ENCODE data around the gene VAMP4.
"Not testable (repeated sequence)": the region's sequence is repeated elsewhere in the genome, so short reads cannot be mapped to it uniquely, and the experiment has no call there.

DNA sequence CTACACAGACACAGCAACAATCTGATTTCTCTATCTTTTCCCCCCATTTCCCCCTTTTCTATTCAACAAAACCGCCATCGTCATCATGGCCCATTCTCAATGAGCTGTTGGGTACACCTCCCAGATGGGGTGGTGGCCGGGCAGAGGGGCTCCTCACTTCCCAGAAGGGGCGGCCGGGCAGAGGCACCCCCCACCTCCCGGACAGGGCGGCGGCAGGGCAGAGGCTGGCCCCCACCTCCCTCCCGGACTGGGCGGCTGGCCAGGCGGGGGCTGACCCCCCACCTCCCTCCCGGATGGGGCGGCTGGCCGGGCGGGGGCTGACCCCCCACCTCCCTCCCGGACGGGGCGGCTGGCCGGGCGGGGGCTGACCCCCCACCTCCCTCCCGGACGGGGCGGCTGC lies 48.3 kb downstream of the VAMP4 start:
- TF ChIP-seq, protein P1, sequence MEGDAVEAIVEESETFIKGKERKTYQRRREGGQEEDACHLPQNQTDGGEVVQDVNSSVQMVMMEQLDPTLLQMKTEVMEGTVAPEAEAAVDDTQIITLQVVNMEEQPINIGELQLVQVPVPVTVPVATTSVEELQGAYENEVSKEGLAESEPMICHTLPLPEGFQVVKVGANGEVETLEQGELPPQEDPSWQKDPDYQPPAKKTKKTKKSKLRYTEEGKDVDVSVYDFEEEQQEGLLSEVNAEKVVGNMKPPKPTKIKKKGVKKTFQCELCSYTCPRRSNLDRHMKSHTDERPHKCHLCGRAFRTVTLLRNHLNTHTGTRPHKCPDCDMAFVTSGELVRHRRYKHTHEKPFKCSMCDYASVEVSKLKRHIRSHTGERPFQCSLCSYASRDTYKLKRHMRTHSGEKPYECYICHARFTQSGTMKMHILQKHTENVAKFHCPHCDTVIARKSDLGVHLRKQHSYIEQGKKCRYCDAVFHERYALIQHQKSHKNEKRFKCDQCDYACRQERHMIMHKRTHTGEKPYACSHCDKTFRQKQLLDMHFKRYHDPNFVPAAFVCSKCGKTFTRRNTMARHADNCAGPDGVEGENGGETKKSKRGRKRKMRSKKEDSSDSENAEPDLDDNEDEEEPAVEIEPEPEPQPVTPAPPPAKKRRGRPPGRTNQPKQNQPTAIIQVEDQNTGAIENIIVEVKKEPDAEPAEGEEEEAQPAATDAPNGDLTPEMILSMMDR (IDR thresholded peaks at IDR 0.05) = not testable (repeated sequence)
- not testable (repeated sequence) for TF ChIP-seq ZFX (IDR thresholded peaks at IDR 0.05; ENCODE audit: borderline replicate concordance)
